ENCODE data around the gene RNF207. TPM values are rescaled to one million over a fixed set of nuclear protein-coding genes. Genes with fewer than 3 reads are reported as not detected.

RNF207 gene
- total RNA-seq, 2 donors from 2014 or later, result 18.4 to 19.4 TPM

- H3K4me1 ChIP-seq, result no peaks in the 10 kb centered on the region
Observed at GRCh38 chr1:6222636-6223035, 16.7 kb downstream of the RNF207 start.

DNA sequence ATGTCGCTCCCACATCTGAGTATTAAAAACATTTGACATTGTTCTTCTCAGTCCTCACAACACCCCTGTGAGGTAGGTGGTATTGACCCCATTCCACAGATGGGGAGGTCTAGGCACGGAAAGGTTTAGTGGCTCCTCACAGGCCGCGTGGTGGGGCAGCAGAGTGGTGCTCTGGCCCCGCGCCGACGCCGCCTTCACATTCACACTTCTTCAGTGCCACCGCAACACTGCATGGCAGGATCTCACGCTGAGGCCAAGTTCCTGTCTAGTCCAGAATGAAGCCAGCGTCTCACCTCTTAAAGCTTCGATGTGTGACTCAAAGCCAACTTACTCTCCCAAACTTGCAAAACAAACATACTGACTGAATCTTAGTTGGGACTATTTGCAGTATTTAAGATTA lies 17.7 kb downstream of the RNF207 start:
- Histone ChIP-seq H3K27ac (no peak overlapping the region), H3K9me3 (no peaks in the 10 kb centered on the region), H3K4me1 (no peaks in the 10 kb centered on the region), H3K27me3 (no peaks in the 10 kb centered on the region), H3K9ac (ENCODE audit: low read depth in 2 of 2, low read length in 2 of 2) (no peak overlapping the region), H3K36me3 (no peaks in the 10 kb centered on the region), H3K4me3 (no peak overlapping the region)
- no peak for DNase-seq
- intact Hi-C loops (cut with DNase I), result no loop called here
- TF ChIP-seq, protein P1, sequence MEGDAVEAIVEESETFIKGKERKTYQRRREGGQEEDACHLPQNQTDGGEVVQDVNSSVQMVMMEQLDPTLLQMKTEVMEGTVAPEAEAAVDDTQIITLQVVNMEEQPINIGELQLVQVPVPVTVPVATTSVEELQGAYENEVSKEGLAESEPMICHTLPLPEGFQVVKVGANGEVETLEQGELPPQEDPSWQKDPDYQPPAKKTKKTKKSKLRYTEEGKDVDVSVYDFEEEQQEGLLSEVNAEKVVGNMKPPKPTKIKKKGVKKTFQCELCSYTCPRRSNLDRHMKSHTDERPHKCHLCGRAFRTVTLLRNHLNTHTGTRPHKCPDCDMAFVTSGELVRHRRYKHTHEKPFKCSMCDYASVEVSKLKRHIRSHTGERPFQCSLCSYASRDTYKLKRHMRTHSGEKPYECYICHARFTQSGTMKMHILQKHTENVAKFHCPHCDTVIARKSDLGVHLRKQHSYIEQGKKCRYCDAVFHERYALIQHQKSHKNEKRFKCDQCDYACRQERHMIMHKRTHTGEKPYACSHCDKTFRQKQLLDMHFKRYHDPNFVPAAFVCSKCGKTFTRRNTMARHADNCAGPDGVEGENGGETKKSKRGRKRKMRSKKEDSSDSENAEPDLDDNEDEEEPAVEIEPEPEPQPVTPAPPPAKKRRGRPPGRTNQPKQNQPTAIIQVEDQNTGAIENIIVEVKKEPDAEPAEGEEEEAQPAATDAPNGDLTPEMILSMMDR (IDR thresholded peaks at IDR 0.05), result no peak

More at GRCh38 chr1:6222636-6223035, 16.7 kb downstream of the RNF207 start:
- TF ChIP-seq, protein P1 (IDR thresholded peaks at IDR 0.05), result no peak
- DNase-seq, result peak; percentile 62
- Histone ChIP-seq H3K27me3 (no peaks in the 10 kb centered on the region), H3K27ac (no peak overlapping the region), H3K4me3 (no peak overlapping the region), H3K9me3 (no peaks in the 10 kb centered on the region), H3K9ac (ENCODE audit: low read depth in 2 of 2, low read length in 2 of 2) (no peak overlapping the region), H3K36me3 (no peaks in the 10 kb centered on the region)
- intact Hi-C loops (cut with DNase I), result no loop called here

DNA sequence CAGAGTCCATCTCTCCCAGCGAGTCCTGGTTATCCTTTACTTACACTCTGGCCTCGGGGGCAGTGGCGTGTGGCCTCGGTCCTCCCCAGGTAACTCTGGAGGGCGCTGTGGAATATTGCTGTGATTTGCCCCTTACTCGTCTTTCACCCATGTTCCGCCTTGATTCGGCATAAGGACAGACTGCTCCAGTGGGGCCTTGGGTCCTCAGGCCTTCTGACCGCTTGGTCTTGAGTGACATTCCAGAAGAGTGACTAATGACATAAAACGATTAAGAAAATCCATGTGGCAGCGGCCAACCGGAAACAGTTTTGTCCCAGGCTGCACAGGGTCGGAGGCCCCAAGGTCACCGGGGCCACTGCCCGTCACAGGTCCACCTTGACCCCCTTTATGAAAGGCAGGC lies 18.8 kb downstream of the RNF207 start:
- DNase-seq, result no peak
- Histone ChIP-seq H3K9me3 (no peaks in the 10 kb centered on the region), H3K36me3 (no peaks in the 10 kb centered on the region), H3K4me1 (no peaks in the 10 kb centered on the region), H3K27ac (no peak overlapping the region), H3K4me3 (no peak overlapping the region), H3K9ac (ENCODE audit: low read depth in 2 of 2, low read length in 2 of 2) (no peak overlapping the region), H3K27me3 (no peaks in the 10 kb centered on the region)
- TF ChIP-seq, protein P1 (IDR thresholded peaks at IDR 0.05), result no peak
- intact Hi-C loops (cut with DNase I), result no loop called here

DNA sequence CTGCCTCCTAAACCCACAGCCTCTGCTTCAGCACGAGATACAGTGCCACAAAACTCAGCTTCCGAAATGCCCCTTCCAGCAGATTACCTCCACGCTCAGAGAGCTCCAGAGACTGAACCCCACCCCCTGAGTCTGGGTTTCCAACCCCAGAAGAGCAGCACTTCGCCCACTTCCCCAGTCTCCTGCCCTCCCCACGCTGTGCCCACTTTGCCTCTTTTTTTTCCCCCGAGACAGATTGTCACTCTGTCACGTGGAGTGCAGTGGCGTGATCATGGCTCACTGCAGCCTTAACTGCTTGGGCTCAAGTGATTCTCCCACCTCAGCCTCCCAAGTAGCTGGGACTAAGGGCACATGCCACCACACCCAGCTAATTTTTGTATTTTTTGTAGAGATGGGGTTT lies 19.7 kb downstream of the RNF207 start:
- Histone ChIP-seq H3K4me1 (no peaks in the 10 kb centered on the region), H3K4me3 (no peak overlapping the region), H3K27me3 (no peaks in the 10 kb centered on the region), H3K9me3 (no peaks in the 10 kb centered on the region), H3K27ac (no peak overlapping the region), H3K36me3 (no peaks in the 10 kb centered on the region), H3K9ac (ENCODE audit: low read depth in 2 of 2, low read length in 2 of 2) (no peak overlapping the region)
- intact Hi-C loops (cut with DNase I), result no loop called here
- DNase-seq, result no peak
- TF ChIP-seq, protein P1 (IDR thresholded peaks at IDR 0.05), result no peak

DNA sequence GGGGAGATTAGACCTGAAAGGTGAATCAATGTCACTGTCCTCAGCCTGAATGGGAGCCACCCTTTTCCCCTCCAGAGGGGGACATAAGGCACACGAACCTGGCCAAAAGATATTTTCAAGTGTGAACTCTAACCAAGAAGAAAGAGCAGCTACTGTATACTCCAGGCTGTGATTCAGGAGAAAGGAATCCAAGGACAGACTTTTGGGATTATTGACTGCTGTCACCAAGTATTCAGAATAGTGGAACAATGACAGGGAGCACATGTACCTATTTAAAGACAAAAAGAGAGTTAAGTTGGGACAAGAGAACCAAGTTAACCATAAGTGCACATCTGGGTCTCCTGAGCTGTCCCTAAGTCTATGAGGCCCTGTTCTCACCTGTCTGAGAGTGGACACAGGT lies 27.5 kb downstream of the RNF207 start:
- Histone ChIP-seq H3K27ac (no peak overlapping the region), H3K36me3 (peaks cover 3% of the 10 kb centered on the region), H3K9me3 (no peaks in the 10 kb centered on the region), H3K4me3 (no peak overlapping the region), H3K4me1 (peaks cover 8% of the 10 kb centered on the region), H3K27me3 (no peaks in the 10 kb centered on the region), H3K9ac (ENCODE audit: low read depth in 2 of 2, low read length in 2 of 2) (no peak overlapping the region)
- DNase-seq, result no peak
- intact Hi-C loops (cut with DNase I), result no loop called here
- TF ChIP-seq, protein P1 (IDR thresholded peaks at IDR 0.05), result no peak
